ENCODE results near the gene FAM89A.

FAM89A gene

GRCh38 chr1:231028682-231029081 lies 11.4 kb downstream of the FAM89A start:
- Histone ChIP-seq H2BK120ac (ENCODE audit: low read depth, low read length) (no peak overlapping the region), H2BK5ac (ENCODE audit: low read depth, low read length, poor library complexity, severe bottlenecking) (no peak overlapping the region), H3K79me1 (replicated peaks; ENCODE audit: low read length, poor library complexity, severe bottlenecking) (peaks cover 17% of the 10 kb centered on the region), H2AFZ (ENCODE audit: low read depth, low read length) (no peak overlapping the region), H3K23ac (ENCODE audit: low read length in 2 of 2) (peak overlapping the region in 1 of 2 experiments; percentile 32), H3K36me3 (ENCODE audit: control insufficient read depth in 1 of 2, insufficient read depth in 2 of 2, low read depth in 1 of 2, low read length in 2 of 2) (peaks cover 0 to 11% of the 10 kb centered on the region in 2 experiments), H2BK15ac (ENCODE audit: low read depth, poor library complexity, severe bottlenecking) (no peak overlapping the region), H3K14ac (ENCODE audit: low read length in 2 of 2) (no peak overlapping the region), H2AK5ac (ENCODE audit: low read length, severe bottlenecking) (no peak overlapping the region), H3K4ac (ENCODE audit: low read depth in 1 of 2, low read length in 2 of 2) (no peak overlapping the region), H3K9ac (ENCODE audit: low read length) (no peak overlapping the region), H4K91ac (ENCODE audit: low read length) (no peak overlapping the region), H3K4me1 (ENCODE audit: control insufficient read depth, insufficient read depth, low read depth, low read length) (peaks cover 4% of the 10 kb centered on the region), H3K4me2 (ENCODE audit: low read length, poor library complexity, severe bottlenecking) (no peak overlapping the region), H4K8ac (ENCODE audit: low read length) (peak overlapping the region; percentile 8), H3K4me3 (ENCODE audit: insufficient read depth in 1 of 2, low read depth in 1 of 2, low read length in 2 of 2) (no peak overlapping the region), H3K9me3 (ENCODE audit: control insufficient read depth, low read length) (no peaks in the 10 kb centered on the region), H3K27me3 (ENCODE audit: control insufficient read depth in 1 of 2, insufficient read depth in 1 of 2, low read length in 2 of 2) (no peaks in the 10 kb centered on the region), H2BK12ac (ENCODE audit: low read length in 2 of 2) (no peak overlapping the region), H3K18ac (ENCODE audit: low read depth in 1 of 2, low read length in 2 of 2) (peak overlapping the region; percentile 16 to 77), H3K27ac (ENCODE audit: low read length, poor library complexity, severe bottlenecking) (no peak overlapping the region)
- WGBS, result 85% methylated on average over 6 of the region's 7 CpGs
- no peak for DNase-seq

DNA sequence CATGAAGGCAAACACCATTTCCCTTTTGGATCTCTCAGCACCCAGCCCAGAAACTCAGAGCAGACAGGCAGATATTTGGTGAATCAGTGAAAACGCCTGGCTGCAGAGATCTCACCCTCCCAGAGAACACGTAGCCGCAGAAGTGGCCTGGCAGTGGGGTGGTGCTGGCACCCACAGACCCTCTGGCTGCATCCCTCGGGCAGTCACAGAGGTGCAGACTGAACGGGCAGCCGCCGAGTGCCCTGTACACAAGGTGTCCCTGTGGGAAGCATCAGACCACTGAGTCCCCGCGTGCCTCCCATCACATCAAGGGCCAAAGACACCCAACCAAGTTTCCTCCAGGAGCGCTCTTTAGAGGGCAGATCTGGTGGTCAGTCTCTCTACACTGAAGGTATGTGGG lies 12.1 kb downstream of the FAM89A start:
- WGBS, result 97% methylated on average over 8 of the region's 10 CpGs
- Histone ChIP-seq H2AK5ac (ENCODE audit: low read length, severe bottlenecking) (no peak overlapping the region), H4K8ac (ENCODE audit: low read length) (peak overlapping the region; percentile 55)

GRCh38 chr1:231027136-231027925 lies 12.7 kb downstream of the FAM89A start:
- peak overlapping the region; percentile 77 for H2BK15ac ChIP-seq (ENCODE audit: low read depth, poor library complexity, severe bottlenecking)
- peak overlapping the region in 1 of 2 experiments; percentile 18 for H3K14ac ChIP-seq (ENCODE audit: low read length in 2 of 2)
- H3K9me3 ChIP-seq (ENCODE audit: control insufficient read depth, low read length), result no peaks in the 10 kb centered on the region
- no peak overlapping the region for H3K9ac ChIP-seq (ENCODE audit: low read length)
- no peak overlapping the region for H2BK5ac ChIP-seq (ENCODE audit: low read depth, low read length, poor library complexity, severe bottlenecking)
- H3K4me2 ChIP-seq (ENCODE audit: low read length, poor library complexity, severe bottlenecking), result no peak overlapping the region
- peak overlapping the region in 1 of 2 experiments; percentile 50 for H3K18ac ChIP-seq (ENCODE audit: low read depth in 1 of 2, low read length in 2 of 2)
- H3K4me1 ChIP-seq (ENCODE audit: control insufficient read depth, insufficient read depth, low read depth, low read length), result peaks cover 2% of the 10 kb centered on the region
- H3K23ac ChIP-seq (ENCODE audit: low read length in 2 of 2), result no peak overlapping the region
- H4K8ac ChIP-seq (ENCODE audit: low read length), result no peak overlapping the region
- peak overlapping the region; percentile 45 for H4K91ac ChIP-seq (ENCODE audit: low read length)
- no peak overlapping the region for H2AK5ac ChIP-seq (ENCODE audit: low read length, severe bottlenecking)
- 87% methylated on average over 23 of the region's 23 CpGs for WGBS
- H3K27me3 ChIP-seq (ENCODE audit: control insufficient read depth in 1 of 2, insufficient read depth in 1 of 2, low read length in 2 of 2), result no peaks in the 10 kb centered on the region
- DNase-seq, result no peak
- no peak overlapping the region for H3K4ac ChIP-seq (ENCODE audit: low read depth in 1 of 2, low read length in 2 of 2)
- H2BK12ac ChIP-seq (ENCODE audit: low read length in 2 of 2), result peak overlapping the region in 1 of 2 experiments; percentile 47
- no peak overlapping the region for H2BK120ac ChIP-seq (ENCODE audit: low read depth, low read length)
- no peak overlapping the region for H3K27ac ChIP-seq (ENCODE audit: low read length, poor library complexity, severe bottlenecking)
- no peak overlapping the region for H2AFZ ChIP-seq (ENCODE audit: low read depth, low read length)
- H3K4me3 ChIP-seq (ENCODE audit: insufficient read depth in 1 of 2, low read depth in 1 of 2, low read length in 2 of 2), result peak overlapping the region in 1 of 2 experiments; percentile 14
- H3K36me3 ChIP-seq (ENCODE audit: control insufficient read depth in 1 of 2, insufficient read depth in 2 of 2, low read depth in 1 of 2, low read length in 2 of 2), result peaks cover 0 to 11% of the 10 kb centered on the region in 2 experiments
- peaks cover 17% of the 10 kb centered on the region for H3K79me1 ChIP-seq (replicated peaks; ENCODE audit: low read length, poor library complexity, severe bottlenecking)

More for the DNA sequence above, 12.1 kb downstream of the FAM89A start:
- H3K27ac ChIP-seq (ENCODE audit: low read length, poor library complexity, severe bottlenecking), result no peak overlapping the region
- H3K79me1 ChIP-seq (replicated peaks; ENCODE audit: low read length, poor library complexity, severe bottlenecking), result peaks cover 17% of the 10 kb centered on the region
- DNase-seq, result no peak
- H2BK120ac ChIP-seq (ENCODE audit: low read depth, low read length), result no peak overlapping the region
- no peak overlapping the region for H3K9ac ChIP-seq (ENCODE audit: low read length)
- peaks cover 4% of the 10 kb centered on the region for H3K4me1 ChIP-seq (ENCODE audit: control insufficient read depth, insufficient read depth, low read depth, low read length)
- no peak overlapping the region for H2BK15ac ChIP-seq (ENCODE audit: low read depth, poor library complexity, severe bottlenecking)
- no peak overlapping the region for H3K4me3 ChIP-seq (ENCODE audit: insufficient read depth in 1 of 2, low read depth in 1 of 2, low read length in 2 of 2)
- H3K4ac ChIP-seq (ENCODE audit: low read depth in 1 of 2, low read length in 2 of 2), result no peak overlapping the region
- H2BK12ac ChIP-seq (ENCODE audit: low read length in 2 of 2), result peak overlapping the region; percentile 22 to 65
- H3K14ac ChIP-seq (ENCODE audit: low read length in 2 of 2), result no peak overlapping the region
- no peaks in the 10 kb centered on the region for H3K9me3 ChIP-seq (ENCODE audit: control insufficient read depth, low read length)
- H3K36me3 ChIP-seq (ENCODE audit: control insufficient read depth in 1 of 2, insufficient read depth in 2 of 2, low read depth in 1 of 2, low read length in 2 of 2), result peaks cover 0 to 11% of the 10 kb centered on the region in 2 experiments
- H2BK5ac ChIP-seq (ENCODE audit: low read depth, low read length, poor library complexity, severe bottlenecking), result no peak overlapping the region
- no peaks in the 10 kb centered on the region for H3K27me3 ChIP-seq (ENCODE audit: control insufficient read depth in 1 of 2, insufficient read depth in 1 of 2, low read length in 2 of 2)
- H3K4me2 ChIP-seq (ENCODE audit: low read length, poor library complexity, severe bottlenecking), result no peak overlapping the region
- H3K18ac ChIP-seq (ENCODE audit: low read depth in 1 of 2, low read length in 2 of 2), result no peak overlapping the region
- H3K23ac ChIP-seq (ENCODE audit: low read length in 2 of 2), result no peak overlapping the region
- no peak overlapping the region for H2AFZ ChIP-seq (ENCODE audit: low read depth, low read length)
- peak overlapping the region; percentile 45 for H4K91ac ChIP-seq (ENCODE audit: low read length)

- no peaks in the 10 kb centered on the region for H3K9me3 ChIP-seq (ENCODE audit: control insufficient read depth, low read length)
- H3K4ac ChIP-seq (ENCODE audit: low read depth in 1 of 2, low read length in 2 of 2), result no peak overlapping the region
- H3K23ac ChIP-seq (ENCODE audit: low read length in 2 of 2), result no peak overlapping the region
- peaks cover 0 to 11% of the 10 kb centered on the region in 2 experiments for H3K36me3 ChIP-seq (ENCODE audit: control insufficient read depth in 1 of 2, insufficient read depth in 2 of 2, low read depth in 1 of 2, low read length in 2 of 2)
- no peak overlapping the region for H3K4me3 ChIP-seq (ENCODE audit: insufficient read depth in 1 of 2, low read depth in 1 of 2, low read length in 2 of 2)
- peaks cover 2% of the 10 kb centered on the region for H3K4me1 ChIP-seq (ENCODE audit: control insufficient read depth, insufficient read depth, low read depth, low read length)
- H3K79me1 ChIP-seq (replicated peaks; ENCODE audit: low read length, poor library complexity, severe bottlenecking), result peaks cover 17% of the 10 kb centered on the region
- H3K27ac ChIP-seq (ENCODE audit: low read length, poor library complexity, severe bottlenecking), result no peak overlapping the region
- H2BK120ac ChIP-seq (ENCODE audit: low read depth, low read length), result no peak overlapping the region
- H2AK5ac ChIP-seq (ENCODE audit: low read length, severe bottlenecking), result no peak overlapping the region
- no peaks in the 10 kb centered on the region for H3K27me3 ChIP-seq (ENCODE audit: control insufficient read depth in 1 of 2, insufficient read depth in 1 of 2, low read length in 2 of 2)
- no peak overlapping the region for H4K8ac ChIP-seq (ENCODE audit: low read length)
- no peak for DNase-seq
- no peak overlapping the region for H3K4me2 ChIP-seq (ENCODE audit: low read length, poor library complexity, severe bottlenecking)
- no peak overlapping the region for H2AFZ ChIP-seq (ENCODE audit: low read depth, low read length)
- H2BK5ac ChIP-seq (ENCODE audit: low read depth, low read length, poor library complexity, severe bottlenecking), result no peak overlapping the region
- 85% methylated on average over 6 of the region's 6 CpGs for WGBS
- no peak overlapping the region for H4K91ac ChIP-seq (ENCODE audit: low read length)
- no peak overlapping the region for H3K18ac ChIP-seq (ENCODE audit: low read depth in 1 of 2, low read length in 2 of 2)
- H2BK12ac ChIP-seq (ENCODE audit: low read length in 2 of 2), result no peak overlapping the region
- no peak overlapping the region for H3K9ac ChIP-seq (ENCODE audit: low read length)
- H2BK15ac ChIP-seq (ENCODE audit: low read depth, poor library complexity, severe bottlenecking), result no peak overlapping the region
- H3K14ac ChIP-seq (ENCODE audit: low read length in 2 of 2), result no peak overlapping the region
These were observed 13.5 kb downstream of the FAM89A start for GRCh38 chr1:231026576-231026975.

All from mesenchymal stem cell (in vitro differentiated cells and primary cell).